CD4-positive, alpha-beta T cell (primary cell): Measurements from ENCODE around the gene GRK5. TPM values are rescaled to one million over a fixed set of nuclear protein-coding genes. Genes with fewer than 3 reads are reported as not detected.

ENCODE experiments used
- ATAC-seq: fragments of 200-7000 bp; cut with Tn5 transposase; one replicate; pipeline ENCODE4 v1.10.0; 2022; ENCODE audit warnings: mild to moderate bottlenecking; ENCODE audit not compliant: poor library complexity
- CTCF ChIA-PET: fragments of 350-600 bp; sonication (Branson Sonifier 250); formaldehyde crosslinking; loops from one replicate; lab custom pipeline; 2021; ENCODE audit warnings: antibody characterized with exemption, inconsistent platforms; lab: Charles Lee
- POLR2A ChIA-PET: fragments of 350-600 bp; sonication (Branson Sonifier 250); formaldehyde crosslinking; loops from one replicate; lab custom pipeline; 2021; ENCODE audit warnings: antibody characterized with exemption, inconsistent platforms; lab: Charles Lee
- DNase-seq, 14 experiments: peaks; one replicate each; pipeline ENCODE4 v3.0.0-alpha.2; 2013 to 2020; ENCODE audit warnings: mixed read lengths in 2 of 14
- H3K27ac ChIP-seq, 2 donors: one replicate each; pipeline versions ENCODE4 v1.5.1 to v1.7.0; 2013; ENCODE audit warnings: low read length in 2 of 2, low read depth in 1 of 2, mild to moderate bottlenecking in 1 of 2
- H3K27me3 ChIP-seq, 2 experiments: 1 replicate in 1 of 2; 2 replicates in 1 of 2; pipeline versions ENCODE4 v1.6.1 to v1.7.0; 2013; ENCODE audit warnings: low read length in 2 of 2, control low read depth in 1 of 2, mild to moderate bottlenecking in 1 of 2, moderate library complexity in 1 of 2; ENCODE audit not compliant: insufficient read depth in 2 of 2, control insufficient read depth in 1 of 2
- H3K36me3 ChIP-seq: one replicate; pipeline ENCODE4 v1.6.1; 2013; ENCODE audit warnings: low read length, control low read depth; ENCODE audit not compliant: insufficient read depth
- H3K4me1 ChIP-seq: one replicate; pipeline ENCODE4 v1.6.1; 2013; ENCODE audit warnings: low read length, control low read depth; ENCODE audit not compliant: insufficient read depth
- H3K4me3 ChIP-seq: one replicate; pipeline ENCODE4 v1.5.1; 2013; ENCODE audit warnings: mild to moderate bottlenecking, low read length, moderate library complexity
- H3K9me3 ChIP-seq, 2 experiments: 1 replicate in 1 of 2; 2 replicates in 1 of 2; pipeline versions ENCODE4 v1.6.1 to v1.7.0; 2013; ENCODE audit warnings: low read length in 2 of 2, mild to moderate bottlenecking in 2 of 2, control low read depth in 1 of 2, moderate library complexity in 1 of 2; ENCODE audit not compliant: control insufficient read depth in 1 of 2, insufficient read depth in 1 of 2
- H3K27ac Mint-ChIP-seq: one replicate; pipeline ENCODE4 v1.8.0; 2020; ENCODE audit warnings: mixed read lengths
- H3K27me3 Mint-ChIP-seq: one replicate; pipeline ENCODE4 v1.8.0; 2021; ENCODE audit warnings: mixed read lengths
- H3K36me3 Mint-ChIP-seq: one replicate; pipeline ENCODE4 v1.8.0; 2021; ENCODE audit warnings: low read depth, mixed read lengths
- H3K4me1 Mint-ChIP-seq: one replicate; pipeline ENCODE4 v1.8.0; 2021; ENCODE audit warnings: low read depth, mixed read lengths
- H3K4me3 Mint-ChIP-seq: one replicate; pipeline ENCODE4 v1.8.0; 2020; ENCODE audit warnings: mild to moderate bottlenecking, mixed read lengths
- H3K9me3 Mint-ChIP-seq: one replicate; pipeline ENCODE4 v1.8.0; 2020; ENCODE audit warnings: mixed read lengths
- CTCF ChIP-seq: fragments of 200-600 bp; IDR thresholded peaks from one replicate; pipeline ENCODE4 v1.8.0; 2022; ENCODE audit warnings: antibody characterized with exemption, mild to moderate bottlenecking
- intact Hi-C, 2 experiments: fragments of 100-400 bp; cut with DNase I in 1 of 2; cut with micrococcal nuclease in 1 of 2; formaldehyde crosslinking; loops; one replicate each; pipeline versions ENCODE4 v1.15.1 to v1.9.0; 2023 to 2025; cut with DNase I, micrococcal nuclease
- total RNA-seq, 174 experiments: library from RNA in 2 of 174; stranded (reverse) in 2 of 174; gene quantifications; one replicate each; pipeline ENCODE4 v1.2.3 and lab custom pipeline; 2021 to 2026

The GRK5 gene
- total RNA-seq, 2 experiments from 2014 or later: 19.2 to 20.8 TPM

- no peak overlapping the region for H3K4me3 Mint-ChIP-seq
- peaks cover 23% of the 10 kb centered on the region for H3K4me1 Mint-ChIP-seq
- POLR2A ChIA-PET: no interaction called here
- Histone ChIP-seq H3K4me1 (no peaks in the 10 kb centered on the region), H3K27ac (no peak overlapping the region), H3K27me3 (no peaks in the 10 kb centered on the region), H3K9me3 (no peaks in the 10 kb centered on the region), H3K36me3 (no peaks in the 10 kb centered on the region), H3K4me3 (no peak overlapping the region)
- no peak for DNase-seq
- no peak for ATAC-seq
- TF ChIP-seq CTCF: no peak
- peaks cover 10% of the 10 kb centered on the region for H3K36me3 Mint-ChIP-seq
- CTCF ChIA-PET: no interaction called here
- peaks cover 2% of the 10 kb centered on the region for H3K9me3 Mint-ChIP-seq
- H3K27me3 Mint-ChIP-seq: no peaks in the 10 kb centered on the region
- intact Hi-C loops: no loop called here
- H3K27ac Mint-ChIP-seq: no peak overlapping the region
Observed at GRCh38 chr10:119256030-119256429, 48.7 kb downstream of the GRK5 start.

GRCh38 chr10:119256897-119257296 is 49.5 kb downstream of the GRK5 start:
- Histone ChIP-seq H3K4me1 (no peaks in the 10 kb centered on the region), H3K4me3 (no peak overlapping the region), H3K9me3 (peaks cover 0 to 3% of the 10 kb centered on the region in 2 experiments), H3K27ac (no peak overlapping the region), H3K36me3 (no peaks in the 10 kb centered on the region), H3K27me3 (no peaks in the 10 kb centered on the region)
- H3K4me3 Mint-ChIP-seq: no peak overlapping the region
- H3K4me1 Mint-ChIP-seq: peaks cover 22% of the 10 kb centered on the region
- no peaks in the 10 kb centered on the region for H3K27me3 Mint-ChIP-seq
- CTCF ChIA-PET: no interaction called here
- peak overlapping the region; percentile 22 for H3K27ac Mint-ChIP-seq
- H3K36me3 Mint-ChIP-seq: peaks cover 11% of the 10 kb centered on the region
- intact Hi-C loops: no loop called here
- POLR2A ChIA-PET: interaction anchor here (1.0 kb wide), 1 partner anchor 49 kb away, joined by 3 read pairs; no protein-coding TSS in a partner anchor
- no peak for TF ChIP-seq CTCF
- no peak for DNase-seq
- peaks cover 2% of the 10 kb centered on the region for H3K9me3 Mint-ChIP-seq
- ATAC-seq: no peak

GRCh38 chr10:119257899-119258419 is 50.6 kb downstream of the GRK5 start:
- H3K27me3 Mint-ChIP-seq: no peaks in the 10 kb centered on the region
- H3K4me3 ChIP-seq: no peak overlapping the region
- no peak overlapping the region for H3K27ac ChIP-seq
- no peak for ATAC-seq
- peaks cover 2% of the 10 kb centered on the region for H3K9me3 Mint-ChIP-seq
- H3K4me1 ChIP-seq: no peaks in the 10 kb centered on the region
- H3K4me3 Mint-ChIP-seq: no peak overlapping the region
- peaks cover 0 to 3% of the 10 kb centered on the region in 2 experiments for H3K9me3 ChIP-seq
- intact Hi-C loops: no loop called here
- no peaks in the 10 kb centered on the region for H3K36me3 ChIP-seq
- CTCF ChIA-PET: no interaction called here
- peaks cover 22% of the 10 kb centered on the region for H3K4me1 Mint-ChIP-seq
- no peak for DNase-seq
- H3K27me3 ChIP-seq: no peaks in the 10 kb centered on the region
- peak overlapping the region; percentile 61 for H3K27ac Mint-ChIP-seq
- POLR2A ChIA-PET: interaction anchor here (1.0 kb wide), 1 partner anchor 48 kb away, joined by 3 read pairs; no protein-coding TSS in a partner anchor
- peaks cover 13% of the 10 kb centered on the region for H3K36me3 Mint-ChIP-seq
- TF ChIP-seq CTCF: no peak
